Measurements from ENCODE around the gene ZNF599.

DNA sequence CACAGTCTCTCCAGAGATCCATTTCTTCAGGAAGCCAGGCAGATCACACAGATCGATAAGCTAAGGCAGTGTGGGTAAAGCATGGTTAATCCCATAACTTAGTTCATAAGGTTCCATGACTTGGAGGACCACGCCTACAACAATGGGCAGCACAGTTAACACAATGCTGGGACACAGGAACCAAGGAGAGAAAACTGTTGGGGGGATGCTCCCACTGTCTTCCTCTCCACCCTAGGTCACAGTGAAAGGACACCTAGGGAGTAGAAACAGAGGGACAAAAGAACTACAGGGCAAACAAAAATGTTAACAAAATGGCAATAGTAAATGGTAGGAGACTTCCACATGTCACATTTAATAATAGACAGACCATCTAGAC is 59.8 kb downstream of the ZNF599 start:
- TF ChIP-seq, protein P1, sequence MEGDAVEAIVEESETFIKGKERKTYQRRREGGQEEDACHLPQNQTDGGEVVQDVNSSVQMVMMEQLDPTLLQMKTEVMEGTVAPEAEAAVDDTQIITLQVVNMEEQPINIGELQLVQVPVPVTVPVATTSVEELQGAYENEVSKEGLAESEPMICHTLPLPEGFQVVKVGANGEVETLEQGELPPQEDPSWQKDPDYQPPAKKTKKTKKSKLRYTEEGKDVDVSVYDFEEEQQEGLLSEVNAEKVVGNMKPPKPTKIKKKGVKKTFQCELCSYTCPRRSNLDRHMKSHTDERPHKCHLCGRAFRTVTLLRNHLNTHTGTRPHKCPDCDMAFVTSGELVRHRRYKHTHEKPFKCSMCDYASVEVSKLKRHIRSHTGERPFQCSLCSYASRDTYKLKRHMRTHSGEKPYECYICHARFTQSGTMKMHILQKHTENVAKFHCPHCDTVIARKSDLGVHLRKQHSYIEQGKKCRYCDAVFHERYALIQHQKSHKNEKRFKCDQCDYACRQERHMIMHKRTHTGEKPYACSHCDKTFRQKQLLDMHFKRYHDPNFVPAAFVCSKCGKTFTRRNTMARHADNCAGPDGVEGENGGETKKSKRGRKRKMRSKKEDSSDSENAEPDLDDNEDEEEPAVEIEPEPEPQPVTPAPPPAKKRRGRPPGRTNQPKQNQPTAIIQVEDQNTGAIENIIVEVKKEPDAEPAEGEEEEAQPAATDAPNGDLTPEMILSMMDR (IDR thresholded peaks at IDR 0.05 in 8 of 11, conservative IDR thresholded peaks at IDR 0.05 in 3 of 11), result no peak
- no peak for TF ChIP-seq POLR2AphosphoS5 (IDR thresholded peaks at IDR 0.05)
- no peak for TF ChIP-seq POLR2A (IDR thresholded peaks at IDR 0.05)
